ENCODE data around the gene MRTFA.

- no peak for TF ChIP-seq CTCF (IDR thresholded peaks at IDR 0.05 in 2 of 3, conservative IDR thresholded peaks at IDR 0.05 in 1 of 3; ENCODE audit: borderline replicate concordance in 1 of 3, insufficient read depth in 1 of 3, low read depth in 2 of 3, low read length in 2 of 3)
- peak; percentile 58 for TF ChIP-seq CEBPB (IDR thresholded peaks at IDR 0.05; ENCODE audit: low read depth)
- TF ChIP-seq POLR2AphosphoS5 (IDR thresholded peaks at IDR 0.05; ENCODE audit: low read depth, low read length), result no peak
- TF ChIP-seq ZBTB33 (IDR thresholded peaks at IDR 0.05; ENCODE audit: extremely low read depth, insufficient replicate concordance, low read length), result no peak
- no peak for TF ChIP-seq REST (IDR thresholded peaks at IDR 0.05; ENCODE audit: low read depth)
- TF ChIP-seq SP1 (IDR thresholded peaks at IDR 0.05; ENCODE audit: low read depth), result no peak
Measured at GRCh38 chr22:40512426-40513136, 123.9 kb downstream of the MRTFA start.
